AG09319 (cell line): ENCODE data around the gene SPATA32.

Source experiments
- DNase-seq: peaks from one replicate; pipeline ENCODE4 v3.0.0-alpha.2; 2010; ENCODE audit warnings: low read depth; ENCODE audit errors: extremely low read depth
- TF ChIP-seq, protein P1 (sequence below): IDR thresholded peaks from 2 replicates; pipeline ENCODE4 v1.5.1; 2011; ENCODE audit warnings: low read depth, mild to moderate bottlenecking, inconsistent platforms, low read length, moderate library complexity

Gene SPATA32

GRCh38 chr17:45237686-45238085 lies 24.2 kb downstream of the SPATA32 start:
- DNase-seq = no peak
- TF ChIP-seq, protein P1, sequence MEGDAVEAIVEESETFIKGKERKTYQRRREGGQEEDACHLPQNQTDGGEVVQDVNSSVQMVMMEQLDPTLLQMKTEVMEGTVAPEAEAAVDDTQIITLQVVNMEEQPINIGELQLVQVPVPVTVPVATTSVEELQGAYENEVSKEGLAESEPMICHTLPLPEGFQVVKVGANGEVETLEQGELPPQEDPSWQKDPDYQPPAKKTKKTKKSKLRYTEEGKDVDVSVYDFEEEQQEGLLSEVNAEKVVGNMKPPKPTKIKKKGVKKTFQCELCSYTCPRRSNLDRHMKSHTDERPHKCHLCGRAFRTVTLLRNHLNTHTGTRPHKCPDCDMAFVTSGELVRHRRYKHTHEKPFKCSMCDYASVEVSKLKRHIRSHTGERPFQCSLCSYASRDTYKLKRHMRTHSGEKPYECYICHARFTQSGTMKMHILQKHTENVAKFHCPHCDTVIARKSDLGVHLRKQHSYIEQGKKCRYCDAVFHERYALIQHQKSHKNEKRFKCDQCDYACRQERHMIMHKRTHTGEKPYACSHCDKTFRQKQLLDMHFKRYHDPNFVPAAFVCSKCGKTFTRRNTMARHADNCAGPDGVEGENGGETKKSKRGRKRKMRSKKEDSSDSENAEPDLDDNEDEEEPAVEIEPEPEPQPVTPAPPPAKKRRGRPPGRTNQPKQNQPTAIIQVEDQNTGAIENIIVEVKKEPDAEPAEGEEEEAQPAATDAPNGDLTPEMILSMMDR = no peak

DNA sequence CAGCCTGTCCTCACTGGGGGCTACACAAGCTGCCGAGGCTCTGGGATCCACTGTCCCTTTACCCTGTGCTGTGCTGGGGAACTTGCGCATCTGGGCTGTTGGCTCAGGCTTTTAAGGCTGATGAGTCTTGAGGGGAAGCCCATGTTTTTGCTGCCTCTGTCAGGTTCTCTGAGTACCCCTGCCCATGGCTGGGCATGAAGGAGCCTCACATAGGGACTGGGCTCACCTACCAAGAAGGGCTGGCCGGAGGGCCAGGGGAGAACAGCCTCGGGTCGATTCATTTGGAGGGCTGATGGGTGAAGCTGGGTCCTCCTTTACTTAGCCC lies 25.6 kb downstream of the SPATA32 start:
- DNase-seq = no peak
- TF ChIP-seq, protein P1 = no peak

DNA sequence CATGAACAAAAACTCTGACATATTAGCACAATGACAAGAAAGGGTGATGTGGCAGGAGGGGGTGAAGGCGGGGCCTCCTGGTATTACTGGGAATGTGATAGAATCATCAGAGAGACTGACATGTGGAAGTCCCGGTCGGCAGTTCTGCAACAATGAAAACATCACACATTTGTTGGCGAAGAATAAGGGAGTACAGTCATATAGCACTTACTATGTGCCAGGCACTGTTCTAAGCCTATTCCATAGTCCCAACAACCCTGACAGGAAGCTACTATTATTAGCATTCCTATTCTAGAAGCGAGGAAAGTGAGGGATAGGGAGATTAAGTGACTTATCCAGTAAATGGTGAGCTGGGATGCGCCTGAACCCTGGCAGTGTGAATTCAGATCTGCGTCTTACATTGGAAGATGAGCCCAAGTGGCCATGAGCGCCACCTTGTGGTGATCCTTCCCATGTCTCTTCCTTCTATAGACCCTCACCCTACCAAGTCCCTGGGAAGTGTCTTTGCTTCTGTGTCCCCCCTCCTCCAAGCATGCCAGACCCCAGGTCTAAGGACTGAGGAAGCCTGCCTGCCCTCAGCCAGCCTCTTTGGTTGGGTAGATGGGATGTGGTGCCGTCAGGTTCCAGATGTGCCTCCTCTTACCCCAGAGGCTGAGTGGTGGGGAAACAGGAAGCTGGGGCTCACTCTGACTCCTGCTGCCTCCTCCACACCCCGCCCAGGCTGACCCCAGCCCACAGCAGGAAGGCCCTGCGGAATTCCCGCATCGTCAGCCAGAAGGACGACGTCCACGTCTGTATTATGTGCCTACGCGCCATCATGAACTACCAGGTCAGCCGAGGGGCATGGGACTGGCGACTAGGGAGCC lies 26.2 kb downstream of the SPATA32 start:
- TF ChIP-seq, protein P1 = peak; percentile 77
- DNase-seq = no peak

- TF ChIP-seq, protein P1 = peak; percentile 8; the same call in 1 of the 2 replicates
- no peak for DNase-seq
Observed at GRCh38 chr17:45234641-45235415, 27.1 kb downstream of the SPATA32 start.

- TF ChIP-seq, protein P1 = no peak
- no peak for DNase-seq
Observed at GRCh38 chr17:45233423-45233924, 28.4 kb downstream of the SPATA32 start.

GRCh38 chr17:45232514-45233422 lies 29.1 kb downstream of the SPATA32 start:
- TF ChIP-seq, protein P1 = no peak
- DNase-seq = no peak
